NCI-H524 (cell line): Measurements from ENCODE around the gene HSF5.
A peak's percentile ranks its signal among the peaks of the same experiment; 100 is the strongest.

Source experiments
- DNase-seq, 2 experiments: peaks; one replicate each; lab custom pipeline; 2025; lab: John Stamatoyannopoulos, UW

HSF5 gene

DNA sequence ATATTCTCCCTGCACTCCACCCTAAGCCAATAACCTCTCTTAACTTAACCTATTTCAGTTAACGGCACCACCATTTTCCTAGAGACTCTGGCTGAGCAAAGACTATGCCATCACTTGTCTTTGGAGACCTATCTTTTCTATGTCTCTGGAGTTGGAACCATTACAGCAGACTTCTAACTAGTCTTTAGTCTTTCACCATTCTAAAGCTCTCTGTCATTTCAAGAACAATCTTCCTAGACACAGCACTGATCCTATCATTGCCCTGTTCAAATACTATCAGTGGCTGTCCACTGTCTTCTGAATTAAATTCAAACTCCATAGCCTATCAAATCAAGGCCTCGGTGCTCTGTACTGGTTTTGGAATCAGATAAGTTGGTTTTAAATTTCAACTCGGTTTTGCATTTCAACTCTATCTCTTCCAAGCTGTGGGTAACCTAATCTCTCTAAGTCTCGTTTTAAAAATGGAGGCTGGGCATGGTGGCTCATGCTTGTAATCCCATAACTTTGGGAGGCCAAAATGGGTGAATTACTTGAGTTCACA lies 102.8 kb downstream of the HSF5 start:
- DNase-seq = no peak

DNA sequence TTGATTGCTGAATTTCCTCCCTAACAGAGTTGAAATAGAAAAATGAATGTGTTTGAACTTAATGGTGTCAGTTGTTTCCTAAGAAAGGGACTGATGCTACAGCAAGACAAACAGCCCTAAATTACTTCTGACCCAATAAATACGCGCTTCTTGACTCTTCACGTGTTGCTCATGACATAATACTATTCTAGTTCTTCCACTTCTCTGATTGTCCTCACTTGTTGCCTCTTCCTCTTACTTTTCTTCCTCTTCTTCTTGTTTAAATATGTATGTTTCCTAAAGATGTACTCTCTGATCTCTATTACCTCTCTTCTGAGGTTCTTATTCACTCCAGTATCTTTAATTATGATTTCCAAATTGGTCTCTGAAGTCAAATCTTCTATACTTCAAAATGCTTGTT lies 103.3 kb downstream of the HSF5 start:
- DNase-seq = no peak

DNA sequence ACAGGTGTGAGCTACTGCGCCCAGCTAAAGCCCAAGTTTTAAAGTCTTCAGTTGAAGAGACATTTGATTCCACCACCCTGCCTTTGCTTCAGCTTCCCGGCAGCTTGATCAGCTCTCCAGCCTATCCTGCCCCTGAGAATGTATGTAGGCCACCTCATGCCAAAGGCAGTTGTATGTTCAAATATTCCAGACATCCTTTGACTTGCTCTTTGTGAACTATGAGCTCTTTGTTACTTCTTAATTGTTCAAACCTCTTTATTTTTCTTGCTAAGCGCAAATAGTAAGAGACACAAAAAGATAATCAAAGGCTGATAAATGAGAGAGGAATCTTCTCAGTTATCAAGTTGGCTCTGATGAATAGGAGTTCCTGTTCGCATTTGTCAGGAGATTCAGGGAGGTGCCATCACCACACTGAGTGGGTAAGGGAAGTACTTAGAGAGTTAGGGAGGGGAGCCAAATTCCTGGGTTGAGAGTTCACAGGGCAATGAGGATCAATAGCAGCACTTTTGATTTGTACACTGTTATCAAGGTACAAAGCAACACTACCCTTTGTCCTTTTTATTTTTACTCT lies 104.2 kb downstream of the HSF5 start:
- DNase-seq = no peak

DNA sequence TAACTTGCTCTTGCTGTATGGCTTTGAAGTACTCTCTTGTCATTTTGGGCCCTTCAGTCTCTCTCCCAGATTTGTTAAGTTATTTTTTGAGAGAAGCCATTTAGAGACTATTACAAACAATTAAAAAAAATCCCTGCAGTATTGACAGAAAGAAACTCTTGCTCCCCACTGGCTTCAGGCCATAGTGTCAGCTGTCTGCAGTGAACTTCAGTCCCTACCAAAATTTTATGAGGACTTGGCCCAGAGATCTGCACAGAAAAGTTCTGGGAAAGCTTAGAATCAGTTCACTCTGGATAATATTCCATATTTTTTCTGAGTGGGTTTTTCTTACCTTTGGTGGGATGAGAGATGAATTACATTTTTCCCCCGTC lies 105.4 kb downstream of the HSF5 start:
- DNase-seq = no peak

DNA sequence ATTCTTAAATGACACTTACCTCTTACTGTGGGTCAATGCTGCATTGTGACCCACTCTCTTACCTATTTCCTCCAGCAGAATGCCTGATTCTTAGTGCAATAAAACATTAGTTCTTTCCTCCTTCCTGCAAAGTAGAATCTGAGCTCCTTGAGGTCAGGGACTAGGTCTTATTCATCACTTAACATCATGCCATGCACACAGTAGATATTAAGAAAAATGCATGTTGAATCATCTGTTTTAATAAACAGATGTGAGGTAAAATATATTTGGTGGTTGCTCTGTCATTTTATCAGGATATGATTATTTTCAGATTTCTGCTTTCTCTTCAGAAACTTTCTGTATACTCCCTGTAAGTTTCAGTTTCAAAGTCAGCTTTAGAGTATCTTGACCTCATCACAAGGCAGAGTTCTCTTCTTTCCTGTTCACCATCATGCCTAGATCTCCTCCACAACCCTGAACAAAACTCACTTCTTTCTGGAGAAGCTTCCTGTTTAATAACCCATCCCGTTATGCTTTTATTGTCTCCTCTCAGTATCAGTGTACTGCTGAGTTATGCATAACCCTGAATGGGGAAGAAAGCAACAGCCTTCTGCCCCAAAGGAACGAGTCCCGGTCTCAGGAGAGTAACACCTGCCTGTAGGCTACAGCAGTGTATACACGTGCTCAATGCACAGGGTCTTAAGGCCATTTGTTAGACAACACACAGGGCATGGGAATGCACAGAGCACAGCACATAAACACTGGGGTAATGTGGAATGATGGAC lies 105.9 kb downstream of the HSF5 start:
- no peak for DNase-seq

DNA sequence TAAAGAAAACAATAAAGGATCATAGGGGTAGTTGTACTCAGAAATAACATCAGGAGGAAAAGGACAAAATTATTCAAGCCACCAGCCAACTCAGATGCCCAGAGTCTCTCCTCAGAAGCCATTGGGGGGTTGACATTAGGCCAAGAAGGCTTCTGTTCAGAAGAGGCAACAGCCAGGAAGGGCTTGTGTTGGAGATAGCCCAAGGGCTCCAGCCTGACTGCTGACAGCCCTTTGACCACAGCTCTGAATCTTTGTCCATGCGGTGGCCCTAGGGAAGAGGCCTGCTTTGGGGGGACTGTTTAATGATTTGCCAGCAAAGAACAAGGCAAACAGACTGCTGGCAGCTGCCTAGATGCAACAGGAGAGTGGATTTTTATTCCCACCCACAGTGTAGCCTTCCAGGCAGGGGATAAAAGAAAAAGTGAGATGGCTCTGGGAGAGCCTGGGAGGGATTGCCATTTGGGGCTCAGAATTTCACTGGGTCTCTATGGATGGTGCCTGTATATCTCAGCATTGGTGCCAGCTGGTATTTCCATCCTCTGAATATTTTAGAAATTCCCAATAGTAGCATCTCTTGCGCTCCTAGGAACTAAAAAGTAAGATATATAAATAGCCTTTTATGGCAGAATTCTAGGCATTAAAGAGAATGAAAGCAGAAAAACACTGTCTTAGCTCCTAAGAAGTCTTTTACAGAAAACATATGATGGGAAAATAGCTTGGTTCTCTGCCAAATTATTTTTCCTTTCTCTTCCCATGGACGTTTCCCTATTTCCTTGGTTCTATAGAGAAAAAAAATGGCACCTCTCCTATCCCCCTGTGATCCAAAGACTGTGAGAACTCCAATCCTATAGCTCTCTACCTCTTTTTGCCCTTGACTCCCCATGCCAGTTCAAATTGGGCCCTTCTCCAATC lies 106.8 kb downstream of the HSF5 start:
- DNase-seq = no peak

DNA sequence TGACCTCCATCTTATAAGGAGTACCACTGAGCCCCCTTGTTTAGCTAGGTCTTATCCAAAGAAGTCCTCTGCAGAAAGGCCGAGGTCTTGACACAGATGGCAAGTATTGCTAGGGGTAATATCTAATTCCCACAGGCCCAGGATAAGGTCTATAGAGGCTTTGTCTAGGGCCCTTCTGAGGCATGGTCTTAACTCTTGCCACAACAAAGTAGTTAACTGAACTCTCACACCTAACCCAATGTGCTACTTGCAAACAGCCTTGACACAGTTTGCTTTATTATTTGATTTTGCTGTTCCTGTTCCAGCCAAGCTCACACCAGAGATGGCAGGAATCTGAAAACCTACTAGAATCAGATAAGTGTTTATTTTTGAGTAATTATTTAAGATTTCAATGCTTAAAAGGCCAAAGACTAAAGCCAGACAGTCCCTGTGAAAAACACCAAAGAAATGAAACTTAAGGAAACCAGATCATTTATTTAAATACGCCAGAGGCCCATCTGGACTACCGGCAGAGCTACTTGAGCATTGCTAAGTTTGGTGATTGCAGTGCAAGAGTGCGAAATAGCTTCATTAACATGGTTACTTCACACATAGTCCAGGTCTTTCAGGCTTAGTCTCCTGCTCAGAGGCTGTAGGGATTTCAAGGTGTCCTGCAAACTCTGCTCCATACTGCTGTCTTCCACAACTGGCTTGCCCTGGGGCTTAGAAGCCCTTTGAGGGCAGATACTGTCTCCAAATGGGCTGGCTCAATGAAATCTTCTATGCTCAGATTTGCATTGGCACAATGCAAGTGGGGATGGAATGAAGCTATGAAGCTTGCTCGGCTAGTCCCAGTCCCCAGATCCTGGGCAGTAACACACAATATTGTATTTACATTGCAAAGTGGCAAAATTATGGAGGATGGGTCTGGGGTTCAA lies 107.7 kb downstream of the HSF5 start:
- DNase-seq = no peak

DNA sequence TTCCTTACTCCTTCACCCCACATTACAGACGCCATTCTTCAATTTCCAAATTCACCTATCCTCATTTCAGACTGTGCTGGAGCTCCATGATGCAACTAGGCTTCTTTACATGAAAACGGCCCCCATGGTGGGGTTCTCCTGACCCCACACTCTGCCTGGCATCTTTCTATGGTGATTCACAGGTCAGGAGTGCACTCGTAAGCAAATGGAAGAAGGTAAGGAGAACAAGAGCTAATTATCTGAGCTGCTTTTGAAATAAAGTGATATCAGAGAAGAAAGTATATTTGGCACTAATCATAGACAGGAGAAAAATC lies 108.7 kb downstream of the HSF5 start:
- DNase-seq = no peak

DNA sequence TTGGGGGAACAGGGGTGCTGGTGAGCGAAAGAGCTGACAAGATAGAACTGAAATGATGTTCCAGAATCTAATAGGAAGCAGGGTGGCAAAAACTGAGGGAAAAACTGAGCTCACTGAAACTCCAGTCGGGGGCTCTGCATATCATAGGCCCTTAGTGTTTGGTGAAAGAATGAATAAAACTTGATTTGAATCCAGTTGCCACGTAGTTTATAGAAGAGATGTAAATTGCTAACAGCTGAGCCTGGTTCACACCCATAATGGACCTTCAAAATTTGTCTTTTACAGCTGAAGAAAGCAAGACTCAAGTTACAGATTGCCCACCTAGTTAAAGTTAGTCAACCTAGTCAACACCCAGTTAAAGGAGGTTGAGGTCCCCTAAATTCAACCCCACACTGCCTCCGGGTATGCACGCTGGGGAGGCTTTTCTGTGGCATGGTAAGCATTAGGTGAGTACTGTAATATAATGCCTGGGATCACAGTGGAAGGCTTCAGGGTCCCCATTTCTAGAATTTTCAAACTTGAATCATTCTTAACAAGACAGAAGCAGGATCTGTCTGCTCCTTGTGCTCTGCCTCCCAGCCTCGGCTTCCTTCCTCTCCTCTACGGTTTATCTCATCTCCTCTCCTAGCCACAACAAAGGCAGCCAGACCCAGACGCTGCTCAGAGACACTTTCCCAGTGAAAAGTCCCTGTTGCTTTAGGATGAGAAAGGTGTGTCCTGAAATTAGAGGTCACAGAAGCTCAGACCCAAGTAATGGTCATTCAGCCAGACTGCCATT lies 109.3 kb downstream of the HSF5 start:
- DNase-seq = no peak

DNA sequence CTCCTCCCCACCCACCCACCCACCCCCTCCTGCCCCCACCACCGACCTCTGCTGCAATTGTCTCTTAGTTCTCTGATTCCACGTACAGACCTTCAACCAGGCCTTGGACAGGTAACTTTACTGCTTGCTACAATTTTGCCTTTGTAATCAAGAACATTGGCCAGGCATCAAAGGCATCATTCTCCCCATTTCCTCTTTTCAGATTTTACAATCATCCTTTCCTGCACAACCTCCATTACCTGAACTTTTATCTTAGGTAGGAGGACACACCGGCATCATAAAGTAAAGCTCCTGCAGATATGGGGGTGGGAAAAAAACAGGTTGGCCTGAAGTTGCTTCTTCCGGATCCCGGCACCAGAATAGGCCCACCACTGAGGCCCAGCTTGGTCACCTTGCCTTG lies 110.5 kb downstream of the HSF5 start:
- DNase-seq = no peak

DNA sequence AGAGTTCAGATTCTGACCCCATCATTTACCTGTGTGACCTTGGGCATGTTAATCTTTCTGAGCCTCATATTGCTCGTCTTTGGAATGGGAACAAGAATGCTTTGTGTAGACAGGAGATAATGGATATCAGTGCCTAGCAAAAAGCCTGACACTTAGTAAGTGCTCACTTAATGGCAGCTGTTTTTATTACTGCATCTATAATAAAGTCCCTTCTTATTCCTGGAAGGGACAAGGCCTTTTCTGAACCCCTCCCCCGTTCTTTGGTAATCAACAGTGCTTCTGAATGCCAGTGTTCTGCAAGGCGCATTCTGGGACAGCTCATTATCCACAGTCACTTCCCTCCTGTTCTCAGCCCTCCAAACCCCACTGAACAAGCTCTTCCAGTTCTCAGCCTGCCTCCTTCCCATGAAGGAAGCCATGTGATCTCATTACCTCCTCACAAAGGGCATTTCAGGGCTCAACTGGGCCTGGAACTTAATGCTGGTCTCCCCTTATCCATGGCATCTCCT lies 111.1 kb downstream of the HSF5 start:
- no peak for DNase-seq

DNA sequence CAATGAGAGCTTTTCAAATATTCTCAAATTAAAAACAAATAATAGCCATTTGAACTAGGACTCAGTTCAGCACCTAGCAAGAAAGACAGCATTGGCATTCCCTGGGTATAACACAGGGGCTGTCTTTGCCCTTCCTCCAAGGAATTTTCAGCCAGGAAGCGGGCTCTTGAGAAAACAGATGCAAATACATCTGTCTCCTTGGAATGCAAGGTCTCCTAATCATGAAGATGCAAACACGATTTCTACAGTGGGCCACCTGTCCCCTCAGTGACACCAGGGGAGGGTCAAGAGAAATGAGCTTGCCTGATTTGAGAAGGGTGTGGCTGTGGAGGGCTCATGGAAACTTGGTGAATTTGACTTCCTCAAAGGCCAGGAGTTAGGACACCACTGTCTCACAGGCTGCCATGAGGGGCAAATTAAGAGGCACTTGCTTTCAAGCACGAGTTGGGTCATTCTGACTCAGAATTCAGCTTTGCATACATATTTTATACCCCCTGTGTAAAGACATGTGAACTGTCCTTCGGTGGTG lies 111.7 kb downstream of the HSF5 start:
- no peak for DNase-seq

DNA sequence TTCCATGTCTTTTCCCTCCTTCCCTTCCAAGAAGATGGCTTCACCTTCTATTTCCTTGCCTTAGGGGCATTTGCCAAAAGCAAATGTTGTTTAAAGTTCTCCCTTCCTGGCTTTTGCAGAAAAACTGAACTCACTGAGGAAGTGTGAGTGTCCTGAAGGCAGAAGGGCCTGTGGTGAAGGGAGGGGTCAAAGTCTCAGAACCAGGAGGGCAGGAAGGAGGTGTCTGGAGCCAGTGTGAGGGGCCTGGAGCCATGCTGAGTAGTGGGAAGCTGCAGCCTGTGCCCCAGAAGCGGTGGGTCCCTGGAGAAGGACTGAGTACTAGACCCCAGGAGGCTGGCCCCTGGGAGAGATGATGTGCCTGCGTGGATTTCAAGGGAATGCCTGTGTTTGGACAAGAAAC lies 112.4 kb downstream of the HSF5 start:
- DNase-seq = no peak

DNA sequence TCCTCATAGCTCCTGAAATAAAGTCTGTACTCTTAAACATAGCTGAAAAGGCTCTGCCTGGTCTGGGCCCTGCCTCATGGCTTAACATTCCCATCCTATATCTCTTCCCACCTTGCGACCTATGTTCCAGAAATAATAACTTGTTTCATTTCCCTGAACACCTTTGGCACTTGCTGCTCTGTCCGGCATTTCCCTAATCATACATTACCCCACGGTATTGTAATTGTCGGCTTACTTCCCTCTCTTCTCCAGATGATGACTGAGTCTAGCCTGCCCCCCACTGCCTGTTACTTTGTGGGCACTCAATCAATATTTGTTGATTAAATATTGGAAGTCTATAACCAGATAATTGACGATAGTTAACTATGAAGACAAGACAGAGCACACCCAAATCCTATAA lies 113.0 kb downstream of the HSF5 start:
- no peak for DNase-seq

DNA sequence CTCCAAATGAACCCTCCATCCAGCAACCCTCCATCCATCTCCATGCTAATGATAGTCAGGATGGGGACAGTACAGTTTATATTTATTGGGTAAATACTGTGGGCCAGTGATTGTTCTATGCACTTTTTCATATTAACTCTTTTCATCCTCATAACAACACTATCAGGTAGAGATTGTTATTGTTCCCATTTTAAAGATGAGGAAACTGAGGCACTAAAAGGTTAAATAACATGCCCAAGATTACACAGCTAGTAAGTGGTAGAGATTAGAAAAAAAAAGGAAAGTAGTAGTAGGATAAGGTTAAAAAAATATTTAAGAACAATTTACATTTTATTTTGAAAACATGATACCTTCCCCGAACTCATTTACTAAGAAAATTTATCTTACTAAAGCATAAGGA lies 114.3 kb downstream of the HSF5 start:
- no peak for DNase-seq

DNA sequence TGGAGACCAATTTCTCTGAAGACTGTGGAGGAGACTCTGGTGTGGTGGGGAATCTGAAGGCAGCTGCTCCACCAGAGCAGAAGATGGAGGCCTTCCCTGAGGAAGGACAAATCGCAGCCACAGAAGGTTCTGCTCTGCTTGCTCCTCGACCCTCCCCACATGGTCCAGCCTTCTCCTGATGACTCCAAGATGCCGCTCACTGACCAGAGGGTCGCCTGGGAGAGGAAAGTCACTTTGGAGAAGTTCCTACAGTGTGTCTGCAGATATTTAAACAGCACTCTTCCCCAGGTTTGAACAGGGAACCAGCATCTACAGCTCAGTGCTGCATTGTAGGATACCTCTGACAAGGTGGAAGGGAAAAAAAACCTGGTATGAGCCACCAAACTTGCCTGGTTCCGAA lies 115.2 kb downstream of the HSF5 start:
- no peak for DNase-seq

DNA sequence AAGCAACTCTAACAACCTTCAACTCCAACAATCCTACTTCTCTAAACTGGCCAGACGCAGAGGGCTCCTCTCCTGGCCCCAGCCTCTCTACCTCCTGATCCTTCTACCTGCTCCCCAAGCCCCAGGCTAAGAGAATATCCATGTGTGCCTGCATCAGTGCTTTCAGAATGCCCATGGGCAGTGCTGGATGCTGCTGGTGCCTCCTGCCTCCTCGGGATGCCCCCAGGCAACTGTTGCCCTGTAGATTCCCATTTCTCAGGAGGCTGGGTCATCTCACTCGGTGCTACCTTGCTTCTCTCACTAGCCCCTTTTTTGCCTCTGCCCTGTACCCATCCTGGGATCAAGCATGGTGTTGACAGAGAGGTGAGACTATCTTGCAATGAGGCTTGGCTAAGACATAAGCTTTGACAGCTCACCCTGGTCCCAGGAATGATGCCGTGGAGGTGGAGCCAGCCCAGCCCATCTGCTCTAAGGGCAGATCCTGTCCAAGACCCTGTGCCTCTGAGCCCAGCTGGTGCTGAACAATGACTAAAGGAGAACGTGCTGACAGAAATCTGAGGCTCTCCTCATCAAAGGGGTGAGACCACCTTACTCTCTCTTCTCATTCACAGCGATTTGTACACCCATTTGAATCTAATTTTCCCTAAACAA lies 116.8 kb downstream of the HSF5 start:
- DNase-seq = peak in 1 of 2 experiments; percentile 11

DNA sequence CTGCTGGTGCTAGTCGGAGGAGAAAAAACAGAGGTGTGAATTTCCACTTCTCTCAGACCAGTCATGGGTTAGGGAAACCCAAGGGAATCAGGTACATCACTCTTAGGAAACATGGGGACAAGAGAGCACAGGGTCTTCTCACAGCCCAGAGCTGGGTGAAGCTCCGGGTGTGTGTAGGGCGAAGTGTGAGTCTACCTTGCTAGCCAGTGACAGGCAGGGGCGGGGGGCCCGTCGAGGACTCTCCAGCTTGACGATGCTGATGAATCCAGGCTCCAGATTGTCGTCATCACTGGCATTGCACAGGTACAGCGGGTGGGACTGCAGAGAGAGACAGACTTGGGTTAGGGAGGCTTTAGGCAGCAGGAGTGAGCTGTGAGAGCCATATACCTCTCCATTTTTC lies 117.5 kb downstream of the HSF5 start:
- DNase-seq = no peak

DNA sequence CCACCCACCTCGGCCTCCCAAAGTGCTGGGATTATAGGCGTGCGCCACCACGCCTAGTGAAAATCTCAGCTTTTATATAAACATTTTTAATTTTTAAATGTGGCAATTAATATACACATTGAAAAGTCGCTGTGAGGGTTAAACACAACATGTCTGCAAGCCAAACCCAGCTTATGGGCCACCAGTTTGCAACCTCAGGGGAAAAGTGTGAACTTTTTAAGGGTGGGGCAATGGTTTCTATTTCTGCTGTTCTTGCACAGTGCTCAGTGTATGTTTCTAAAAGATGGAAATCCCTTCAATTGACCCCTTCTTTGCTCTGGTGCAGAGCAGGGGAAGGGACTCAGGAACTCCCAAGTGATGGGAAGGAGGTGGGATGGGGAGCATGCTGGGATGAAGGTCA lies 117.9 kb downstream of the HSF5 start:
- DNase-seq = no peak
